Spleen (tissue), 11 donors: ENCODE results near the gene POU6F2. TPM values are rescaled to one million over a fixed set of nuclear protein-coding genes. Genes with fewer than 3 reads are reported as not detected.

ENCODE experiments used
- DNase-seq: peaks from one replicate; pipeline ENCODE4 v3.0.0-alpha.2; 2020
- H3K27ac ChIP-seq, 8 donors: fragments of 200-600 bp; sonication (generic) in 7 of 8; 1 replicate in 4 of 8; 2 replicates in 4 of 8; pipeline versions ENCODE4 v1.5.0 to v1.8.0; 2016 to 2021; ENCODE audit warnings: inconsistent platforms in 4 of 8, mild to moderate bottlenecking in 4 of 8, moderate library complexity in 1 of 8
- H3K27me3 ChIP-seq, 7 donors: fragments of 200-600 bp; sonication (generic) in 6 of 7; replicated peaks in 1 of 7; 1 replicate in 4 of 7; 2 replicates in 3 of 7; pipeline versions ENCODE4 v1.5.0 to v1.8.0; 2016 to 2021; ENCODE audit warnings: inconsistent platforms in 3 of 7, mild to moderate bottlenecking in 1 of 7
- H3K36me3 ChIP-seq, 6 donors: fragments of 200-600 bp; sonication (generic) in 5 of 6; 1 replicate in 4 of 6; 2 replicates in 2 of 6; pipeline versions ENCODE4 v1.5.0 to v1.8.0; 2016 to 2021; ENCODE audit warnings: inconsistent platforms in 2 of 6
- H3K4me1 ChIP-seq, 6 donors: fragments of 200-600 bp; sonication (generic) in 5 of 6; 1 replicate in 3 of 6; 2 replicates in 3 of 6; pipeline versions ENCODE4 v1.5.0 to v1.8.0; 2016 to 2021; ENCODE audit warnings: inconsistent platforms in 3 of 6
- H3K4me3 ChIP-seq, 8 donors: fragments of 200-600 bp; sonication (generic) in 7 of 8; 1 replicate in 4 of 8; 2 replicates in 4 of 8; pipeline versions ENCODE4 v1.5.0 to v1.8.0; 2016 to 2021; ENCODE audit warnings: inconsistent platforms in 4 of 8, mild to moderate bottlenecking in 4 of 8, moderate library complexity in 2 of 8
- H3K9me3 ChIP-seq, 8 donors: fragments of 200-600 bp; sonication (generic) in 7 of 8; 1 replicate in 4 of 8; 2 replicates in 4 of 8; pipeline versions ENCODE4 v1.5.0 to v1.8.0; 2016 to 2021; ENCODE audit warnings: inconsistent platforms in 4 of 8
- CTCF ChIP-seq, 11 experiments: fragments of 200-600 bp in 7 of 11; fragments of 450-650 bp in 4 of 11; sonication (generic) in 4 of 11; IDR thresholded peaks in 8 of 11; conservative IDR thresholded peaks in 3 of 11; 1 replicate in 7 of 11; 2 replicates in 4 of 11; pipeline versions ENCODE4 v1.4.0 to v1.8.0; 2016 to 2021; ENCODE audit warnings: antibody characterized with exemption in 11 of 11, inconsistent platforms in 4 of 11, mild to moderate bottlenecking in 1 of 11
- POLR2A ChIP-seq, 3 donors: fragments of 450-650 bp; IDR thresholded peaks; one replicate each; pipeline ENCODE4 v1.5.1; 2017; ENCODE audit warnings: antibody characterized with exemption in 3 of 3, mild to moderate bottlenecking in 1 of 3
- POLR2AphosphoS5 ChIP-seq, 3 donors: sonication (generic); formaldehyde crosslinking; IDR thresholded peaks; one replicate each; pipeline ENCODE4 v1.5.1; 2017; ENCODE audit warnings: antibody characterized with exemption in 3 of 3
- WGBS, 5 donors: extraction: QIAGEN DNeasy Blood & Tissue Kit in 3 of 5; methylation state at CpG; one replicate each; pipeline versions ENCODE4 v1.1.5 to v1.1.7; 2013 to 2018; 5-methylcytosine and 5-hydroxymethylcytosine counted together
- intact Hi-C: fragments of 100-400 bp; cut with DNase I; formaldehyde crosslinking; loops from one replicate; pipeline ENCODE4 v1.15.0; 2023; ENCODE audit warnings: low total_unique reads
- polyA plus RNA-seq, 3 donors: library from polyadenylated mRNA; stranded (reverse); fragments of 200-250 nt; gene quantifications; one replicate each; pipeline ENCODE4 v1.2.1, GENCODE V29; 2013
- total RNA-seq, 7 donors: library from RNA; depleted of rRNA in 3 of 7; stranded (reverse); fragments of >200 nt in 3 of 7; fragmentation: NEBNext Ultra II Directional in 4 of 7; extraction: Animal tissue kit (Norgen Biotek cat#: 25700) in 4 of 7; gene quantifications; one replicate each; pipeline versions ENCODE4 v1.1.0 to v1.2.1, GENCODE V29; 2016 to 2021
- donor health status: healthy with polysubstance abuse.
- donor health status: DM: no; HTN: no; CAD: no; lungs with moderate emphysema.
- donor health status: DM: no; HTN: no; CAD: no.
- donor health status: Bipolar disorder and iron deficiency.
- donor health status: healthy.
- donor health status: DM: no; HTN: no; CAD: no.
- donor health status: DM: yes; HTN: yes; CAD: no.

Gene POU6F2
- total and polyA plus RNA-seq, 10 donors: 0.04 to 0.54 (median 0.23) TPM; not detected in 7

- intact Hi-C loops: no loop called here
- Histone ChIP-seq H3K27ac (no peak overlapping the region), H3K36me3 (no peaks in the 10 kb centered on the region), H3K9me3 (peaks cover 0 to 18% (median 2%) of the 10 kb centered on the region in 8 donors), H3K27me3 (no peaks in the 10 kb centered on the region), H3K4me3 (no peak overlapping the region), H3K4me1 (no peaks in the 10 kb centered on the region)
- TF ChIP-seq CTCF (IDR thresholded peaks at IDR 0.05 in 8 of 11, conservative IDR thresholded peaks at IDR 0.05 in 3 of 11): no peak
- no peak for TF ChIP-seq POLR2A (IDR thresholded peaks at IDR 0.05)
- TF ChIP-seq POLR2AphosphoS5 (IDR thresholded peaks at IDR 0.05): no peak
- 57 to 81% (median 76%) methylated on average over 4 of the region's 4 CpGs for WGBS, 5 donors
- no peak for DNase-seq
Observed at GRCh38 chr7:39054731-39055130, 77.0 kb downstream of the POU6F2 start.

- intact Hi-C loops: no loop called here
- H3K9me3 ChIP-seq: peaks cover 0 to 18% (median 2%) of the 10 kb centered on the region in 8 donors
- DNase-seq: no peak
- no peak overlapping the region for H3K27ac ChIP-seq
- H3K4me1 ChIP-seq: no peaks in the 10 kb centered on the region
- no peak for TF ChIP-seq POLR2A (IDR thresholded peaks at IDR 0.05)
- TF ChIP-seq POLR2AphosphoS5 (IDR thresholded peaks at IDR 0.05): no peak
- TF ChIP-seq CTCF (IDR thresholded peaks at IDR 0.05 in 8 of 11, conservative IDR thresholded peaks at IDR 0.05 in 3 of 11): no peak
- WGBS, 5 donors: 73 to 93% (median 92%) methylated on average over 1 of the region's 1 CpG
- H3K4me3 ChIP-seq: no peak overlapping the region
- H3K27me3 ChIP-seq: no peaks in the 10 kb centered on the region
- no peaks in the 10 kb centered on the region for H3K36me3 ChIP-seq
Observed at GRCh38 chr7:39056153-39056552, 78.4 kb downstream of the POU6F2 start.

GRCh38 chr7:39062811-39063210, 85.1 kb downstream of the POU6F2 start:
- TF ChIP-seq CTCF (IDR thresholded peaks at IDR 0.05 in 8 of 11, conservative IDR thresholded peaks at IDR 0.05 in 3 of 11): no peak
- no peak for TF ChIP-seq POLR2AphosphoS5 (IDR thresholded peaks at IDR 0.05)
- TF ChIP-seq POLR2A (IDR thresholded peaks at IDR 0.05): no peak
- Histone ChIP-seq H3K27ac (no peak overlapping the region), H3K27me3 (no peaks in the 10 kb centered on the region), H3K9me3 (no peaks in the 10 kb centered on the region), H3K36me3 (no peaks in the 10 kb centered on the region), H3K4me1 (no peaks in the 10 kb centered on the region), H3K4me3 (no peak overlapping the region)
- DNase-seq: no peak
- whole genome bisulfite sequencing, 5 donors: 70 to 85% (median 82%) methylated on average over 4 of the region's 4 CpGs
- intact Hi-C loops: no loop called here

- H3K4me3 ChIP-seq: no peak overlapping the region
- WGBS, 5 donors: 87 to 93% (median 91%) methylated on average over 5 of the region's 5 CpGs
- H3K9me3 ChIP-seq: no peaks in the 10 kb centered on the region
- DNase-seq: no peak
- TF ChIP-seq POLR2AphosphoS5 (IDR thresholded peaks at IDR 0.05): no peak
- TF ChIP-seq CTCF (IDR thresholded peaks at IDR 0.05 in 8 of 11, conservative IDR thresholded peaks at IDR 0.05 in 3 of 11): no peak
- TF ChIP-seq POLR2A (IDR thresholded peaks at IDR 0.05): no peak
- H3K27me3 ChIP-seq: no peaks in the 10 kb centered on the region
- no peaks in the 10 kb centered on the region for H3K4me1 ChIP-seq
- intact Hi-C loops: no loop called here
- H3K27ac ChIP-seq: no peak overlapping the region
- no peaks in the 10 kb centered on the region for H3K36me3 ChIP-seq
Observed at GRCh38 chr7:39069031-39069430, 91.3 kb downstream of the POU6F2 start.
